Natural killer cell (primary cell): Measurements from ENCODE around the gene CHD1L. TPM values are rescaled to one million over a fixed set of nuclear protein-coding genes. Genes with fewer than 3 reads are reported as not detected.
"Not testable (repeated sequence)": the region's sequence is repeated elsewhere in the genome, so short reads cannot be mapped to it uniquely, and the experiment has no call there.

Experiments
- ATAC-seq, 3 donors: fragments of 150-1000 bp in 2 of 3; fragments of 200-7000 bp in 1 of 3; cut with Tn5 transposase; 1 replicate in 1 of 3; 2 replicates in 2 of 3; pipeline ENCODE4 v1.10.0; 2021; ENCODE audit warnings: mild to moderate bottlenecking in 2 of 3, moderate library complexity in 2 of 3
- DNase-seq, 2 donors: peaks; one replicate each; pipeline versions ENCODE4 v3.0.0 to v3.0.0-alpha.2; 2013 to 2021; ENCODE audit warnings: mixed read lengths in 1 of 2
- H3K27ac ChIP-seq: one replicate; pipeline ENCODE4 v1.5.1; 2013; ENCODE audit warnings: mild to moderate bottlenecking, low read length
- H3K27me3 ChIP-seq: one replicate; pipeline ENCODE4 v1.6.1; 2013; ENCODE audit warnings: low read length; ENCODE audit not compliant: control insufficient read depth, insufficient read depth
- H3K36me3 ChIP-seq: one replicate; pipeline ENCODE4 v1.6.1; 2013; ENCODE audit warnings: low read length; ENCODE audit not compliant: control insufficient read depth, insufficient read depth
- H3K4me1 ChIP-seq: one replicate; pipeline ENCODE4 v1.6.1; 2013; ENCODE audit warnings: low read length; ENCODE audit not compliant: control insufficient read depth, insufficient read depth
- H3K4me3 ChIP-seq: one replicate; pipeline ENCODE4 v1.5.1; 2013; ENCODE audit warnings: low read length
- H3K9me3 ChIP-seq: one replicate; pipeline ENCODE4 v1.6.1; 2013; ENCODE audit warnings: low read length; ENCODE audit not compliant: control insufficient read depth, insufficient read depth
- H3K27ac Mint-ChIP-seq, 2 donors: one replicate each; pipeline ENCODE4 v1.8.0; 2022; ENCODE audit warnings: mild to moderate bottlenecking in 2 of 2, mixed read lengths in 2 of 2, moderate library complexity in 1 of 2
- H3K27me3 Mint-ChIP-seq, 2 donors: one replicate each; pipeline ENCODE4 v1.8.0; 2022; ENCODE audit warnings: low read depth in 2 of 2, mixed read lengths in 2 of 2
- H3K36me3 Mint-ChIP-seq: one replicate; pipeline ENCODE4 v1.8.0; 2022; ENCODE audit warnings: mixed read lengths
- H3K4me1 Mint-ChIP-seq, 2 donors: one replicate each; pipeline ENCODE4 v1.8.0; 2022; ENCODE audit warnings: mixed read lengths in 2 of 2
- H3K4me3 Mint-ChIP-seq: one replicate; pipeline ENCODE4 v1.8.0; 2022; ENCODE audit warnings: mild to moderate bottlenecking, moderate library complexity, mixed read lengths
- H3K9me3 Mint-ChIP-seq, 2 donors: one replicate each; pipeline ENCODE4 v1.8.0; 2022; ENCODE audit warnings: mixed read lengths in 2 of 2
- CTCF ChIP-seq: fragments of 200-600 bp; IDR thresholded peaks from one replicate; pipeline ENCODE4 v1.8.0; 2022; ENCODE audit warnings: antibody characterized with exemption
- WGBS: methylation state at CpG from one replicate; pipeline ENCODE4 v1.1.7; 2013; ENCODE audit warnings: missing lambda C conversion rate; ENCODE audit not compliant: insufficient coverage; 5-methylcytosine and 5-hydroxymethylcytosine counted together
- intact Hi-C: fragments of 100-400 bp; cut with micrococcal nuclease; formaldehyde crosslinking; loops from one replicate; pipeline ENCODE4 v1.14.2; 2022
- total RNA-seq, 4 donors: library from RNA; stranded (reverse); fragments of 120-200 nt in 1 of 4; gene quantifications; one replicate each; pipeline versions ENCODE4 v1.2.3 to v1.2.4, GENCODE V29; 2013 to 2022

Gene CHD1L
- total RNA-seq, result 10 to 100 TPM; 35.8 to 45.7 (median 44.0) TPM
- total RNA-seq (2013), result 50.2 TPM

GRCh38 chr1:147242449-147243227, at the start of gene CHD1L:
Gene CHD1L (plus strand): TSS chr1:147242684. CDS start chr1:147242704, 20 bp downstream.
- peaks cover 0 to 8% of the 10 kb centered on the region in 2 donors for H3K27me3 Mint-ChIP-seq
- H3K36me3 ChIP-seq, result no peaks in the 10 kb centered on the region
- no peaks in the 10 kb centered on the region for H3K36me3 Mint-ChIP-seq
- intact Hi-C loops, result loop anchor here (1.0 to 10.0 kb wide), 2 partner anchors 70 to 1012 kb away; partner anchors contain the start of gene PRKAB2
- peak; percentile 92 to 99 (median 93) for ATAC-seq
- no peaks in the 10 kb centered on the region for H3K27me3 ChIP-seq
- peaks cover 8% of the 10 kb centered on the region for H3K4me1 ChIP-seq
- peak within 1 kb of the TSS; percentile 84 for H3K4me3 ChIP-seq
- H3K27ac Mint-ChIP-seq, result peak within 1 kb of the TSS; percentile 81 to 89
- peak; percentile 78 for TF ChIP-seq CTCF
- H3K9me3 Mint-ChIP-seq, result no peaks in the 10 kb centered on the region
- H3K27ac ChIP-seq, result peak within 1 kb of the TSS; percentile 53
- peak within 1 kb of the TSS; percentile 95 for H3K4me3 Mint-ChIP-seq
- H3K4me1 Mint-ChIP-seq, result peaks cover 30 to 42% of the 10 kb centered on the region in 2 donors
- under 1% methylated on average over 82 of the region's 82 CpGs for WGBS
- peak; percentile 92 to 97 for DNase-seq
- H3K9me3 ChIP-seq, result no peaks in the 10 kb centered on the region

- H3K27me3 Mint-ChIP-seq, H3K9me3 Mint-ChIP-seq, H3K27ac ChIP-seq, H3K27ac Mint-ChIP-seq, H3K4me1 Mint-ChIP-seq, intact Hi-C loops, H3K9me3 ChIP-seq, H3K4me3 ChIP-seq, H3K36me3 ChIP-seq, H3K36me3 Mint-ChIP-seq, ATAC-seq, H3K4me1 ChIP-seq, DNase-seq, H3K4me3 Mint-ChIP-seq, H3K27me3 ChIP-seq: not testable (repeated sequence)
- 96% methylated on average over 3 of the region's 3 CpGs for WGBS
These were observed 45.2 kb upstream of the CHD1L start for GRCh38 chr1:147197324-147197723.

- Mint-ChIP-seq H3K4me1 (peaks cover 0 to 5% of the 10 kb centered on the region in 2 donors), H3K9me3 (no peaks in the 10 kb centered on the region), H3K27ac (no peak overlapping the region), H3K27me3 (no peaks in the 10 kb centered on the region), H3K4me3 (no peak overlapping the region), H3K36me3 (no peaks in the 10 kb centered on the region)
- no peaks in the 10 kb centered on the region for H3K27me3 ChIP-seq
- ATAC-seq (no peak), DNase-seq (no peak)
- no peaks in the 10 kb centered on the region for H3K9me3 ChIP-seq
- no peaks in the 10 kb centered on the region for H3K36me3 ChIP-seq
- intact Hi-C loops, result no loop called here
- no peaks in the 10 kb centered on the region for H3K4me1 ChIP-seq
- H3K4me3 ChIP-seq, result no peak overlapping the region
- TF ChIP-seq CTCF, result no peak
- H3K27ac ChIP-seq, result no peak overlapping the region
- 93% methylated on average over 3 of the region's 4 CpGs for WGBS
These were observed 41.2 kb upstream of the CHD1L start for GRCh38 chr1:147201276-147201675.

GRCh38 chr1:147201786-147202185, 40.7 kb upstream of the CHD1L start:
- H3K4me3 Mint-ChIP-seq, result no peak overlapping the region
- ATAC-seq (no peak), DNase-seq (no peak)
- no peaks in the 10 kb centered on the region for H3K4me1 ChIP-seq
- H3K27me3 Mint-ChIP-seq, result no peaks in the 10 kb centered on the region
- no peaks in the 10 kb centered on the region for H3K36me3 Mint-ChIP-seq
- intact Hi-C loops, result no loop called here
- no peak overlapping the region for H3K4me3 ChIP-seq
- H3K9me3 ChIP-seq, result no peaks in the 10 kb centered on the region
- H3K27ac Mint-ChIP-seq, result no peak overlapping the region
- no peak overlapping the region for H3K27ac ChIP-seq
- no peaks in the 10 kb centered on the region for H3K9me3 Mint-ChIP-seq
- TF ChIP-seq CTCF, result no peak
- H3K27me3 ChIP-seq, result no peaks in the 10 kb centered on the region
- WGBS, result 100% methylated on average over 1 of the region's 1 CpG
- H3K36me3 ChIP-seq, result no peaks in the 10 kb centered on the region
- peaks cover 0 to 3% of the 10 kb centered on the region in 2 donors for H3K4me1 Mint-ChIP-seq
